Mesodermal cell (in vitro differentiated cells): ENCODE measurements around the gene GYS2.
A peak's percentile ranks its signal among the peaks of the same experiment; 100 is the strongest.

ENCODE experiments used
- H3K27ac ChIP-seq: 2 replicates; pipeline ENCODE4 v1.7.0; 2013; ENCODE audit warnings: mild to moderate bottlenecking, low read depth, low read length, moderate library complexity; ENCODE audit not compliant: severe bottlenecking
- H3K36me3 ChIP-seq: 2 replicates; pipeline ENCODE4 v1.7.1; 2013; ENCODE audit warnings: mild to moderate bottlenecking, low read length, moderate library complexity; ENCODE audit not compliant: control insufficient read depth, insufficient read depth
- H3K4me1 ChIP-seq: one replicate; pipeline ENCODE4 v1.7.1; 2013; ENCODE audit warnings: mild to moderate bottlenecking, low read length; ENCODE audit not compliant: insufficient read depth, control insufficient read depth, poor library complexity, severe bottlenecking
- H3K4me3 ChIP-seq: 2 replicates; pipeline ENCODE4 v1.7.0; 2013; ENCODE audit warnings: low read length, control low read depth, mild to moderate bottlenecking; ENCODE audit not compliant: insufficient read depth, poor library complexity, severe bottlenecking; ENCODE audit errors: extremely low read depth
- H3K9me3 ChIP-seq: 2 replicates; pipeline ENCODE4 v1.7.1; 2013; ENCODE audit warnings: mild to moderate bottlenecking, low read length, moderate library complexity; ENCODE audit not compliant: control insufficient read depth
- WGBS, 2 experiments: methylation state at CpG; one replicate each; pipeline ENCODE4 v1.1.5; 2013; ENCODE audit warnings: missing lambda C conversion rate in 2 of 2; ENCODE audit not compliant: insufficient coverage in 2 of 2; 5-methylcytosine and 5-hydroxymethylcytosine counted together

Gene GYS2

GRCh38 chr12:21558100-21558679, 46.5 kb downstream of the GYS2 start:
- Histone ChIP-seq H3K27ac (no peak overlapping the region), H3K4me1 (no peaks in the 10 kb centered on the region), H3K4me3 (no peak overlapping the region), H3K36me3 (no peaks in the 10 kb centered on the region), H3K9me3 (no peaks in the 10 kb centered on the region)
- WGBS, 2 experiments: 90 to 100% methylated on average over 1 to 3 of the region's 9 CpGs

GRCh38 chr12:21553329-21553675, 51.3 kb downstream of the GYS2 start:
- Histone ChIP-seq H3K9me3 (no peaks in the 10 kb centered on the region), H3K4me1 (peaks cover 2% of the 10 kb centered on the region), H3K36me3 (no peaks in the 10 kb centered on the region), H3K4me3 (no peak overlapping the region), H3K27ac (no peak overlapping the region)

- no peaks in the 10 kb centered on the region for H3K36me3 ChIP-seq
- H3K27ac ChIP-seq: no peak overlapping the region
- H3K4me3 ChIP-seq: no peak overlapping the region
- peaks cover 2% of the 10 kb centered on the region for H3K4me1 ChIP-seq
- 75 to 76% methylated on average over 4 to 5 of the region's 6 CpGs for WGBS, 2 experiments
- no peaks in the 10 kb centered on the region for H3K9me3 ChIP-seq
Measured at GRCh38 chr12:21552635-21553328, 51.9 kb downstream of the GYS2 start.

- Histone ChIP-seq H3K36me3 (no peaks in the 10 kb centered on the region), H3K4me1 (peaks cover 3% of the 10 kb centered on the region), H3K9me3 (no peaks in the 10 kb centered on the region), H3K4me3 (no peak overlapping the region), H3K27ac (no peak overlapping the region)
- 85 to 100% methylated on average over 2 of the region's 4 CpGs for WGBS, 2 experiments
Measured at GRCh38 chr12:21551841-21552465, 52.7 kb downstream of the GYS2 start.

GRCh38 chr12:21547437-21547836, 57.2 kb downstream of the GYS2 start:
- Histone ChIP-seq H3K36me3 (no peaks in the 10 kb centered on the region), H3K4me3 (no peak overlapping the region), H3K27ac (no peak overlapping the region), H3K4me1 (peaks cover 5% of the 10 kb centered on the region), H3K9me3 (no peaks in the 10 kb centered on the region)
- WGBS, 2 experiments: 100% methylated on average over 1 of the region's 1 CpG; no CpG with 5 or more reads in 1 of the 2 experiments

GRCh38 chr12:21546716-21547115, 57.9 kb downstream of the GYS2 start:
- WGBS, 2 experiments: 0% methylated on average over 1 of the region's 1 CpG
- no peak overlapping the region for H3K4me3 ChIP-seq
- H3K4me1 ChIP-seq: peaks cover 4% of the 10 kb centered on the region
- no peaks in the 10 kb centered on the region for H3K36me3 ChIP-seq
- H3K27ac ChIP-seq: peak overlapping the region; percentile 64
- H3K9me3 ChIP-seq: no peaks in the 10 kb centered on the region

- Histone ChIP-seq H3K4me1 (peaks cover 4% of the 10 kb centered on the region), H3K27ac (no peak overlapping the region), H3K9me3 (no peaks in the 10 kb centered on the region), H3K4me3 (no peak overlapping the region), H3K36me3 (no peaks in the 10 kb centered on the region)
- no CpG with 5 or more reads among the region's 2 CpGs for WGBS, 2 experiments
Measured at GRCh38 chr12:21545557-21545956, 59.1 kb downstream of the GYS2 start.

GRCh38 chr12:21543151-21543550, 61.5 kb downstream of the GYS2 start:
- Histone ChIP-seq H3K27ac (no peak overlapping the region), H3K4me3 (no peak overlapping the region), H3K4me1 (peaks cover 4% of the 10 kb centered on the region), H3K36me3 (no peaks in the 10 kb centered on the region), H3K9me3 (no peaks in the 10 kb centered on the region)

- H3K4me1 ChIP-seq: peaks cover 4% of the 10 kb centered on the region
- no peaks in the 10 kb centered on the region for H3K9me3 ChIP-seq
- H3K27ac ChIP-seq: no peak overlapping the region
- WGBS, 2 experiments: 93 to 94% methylated on average over 5 of the region's 5 CpGs
- no peak overlapping the region for H3K4me3 ChIP-seq
- no peaks in the 10 kb centered on the region for H3K36me3 ChIP-seq
Measured at GRCh38 chr12:21542403-21542802, 62.2 kb downstream of the GYS2 start.

GRCh38 chr12:21541773-21542172, 62.9 kb downstream of the GYS2 start:
- no peaks in the 10 kb centered on the region for H3K36me3 ChIP-seq
- H3K4me3 ChIP-seq: no peak overlapping the region
- 94 to 100% methylated on average over 2 of the region's 6 CpGs for WGBS, 2 experiments

GRCh38 chr12:21539797-21540196, 64.8 kb downstream of the GYS2 start:
- Histone ChIP-seq H3K9me3 (no peaks in the 10 kb centered on the region), H3K27ac (no peak overlapping the region), H3K4me3 (no peak overlapping the region), H3K36me3 (no peaks in the 10 kb centered on the region), H3K4me1 (no peaks in the 10 kb centered on the region)

More at GRCh38 chr12:21541773-21542172, 62.9 kb downstream of the GYS2 start:
- H3K4me1 ChIP-seq: peaks cover under 1% of the 10 kb centered on the region
- H3K9me3 ChIP-seq: no peaks in the 10 kb centered on the region
- no peak overlapping the region for H3K27ac ChIP-seq
